H1 (cell line): ENCODE measurements around the gene VIT.

ENCODE experiments used
- CHD2 ChIP-seq: IDR thresholded peaks from 2 replicates; pipeline ENCODE4 v1.6.1; 2012; ENCODE audit warnings: low read length, improper control_type of control experiment
- EP300 ChIP-seq, 2 experiments: IDR thresholded peaks; 1 replicate in 1 of 2; 2 replicates in 1 of 2; pipeline ENCODE4 v1.6.1; 2011 to 2012; ENCODE audit warnings: low read depth in 2 of 2, low read length in 2 of 2, mild to moderate bottlenecking in 2 of 2, borderline replicate concordance in 1 of 2, inconsistent platforms in 1 of 2, moderate library complexity in 1 of 2
- EZH2 ChIP-seq: fragments of 200-600 bp; sonication (generic); IDR thresholded peaks from 2 replicates; pipeline ENCODE4 v1.7.1; 2012; ENCODE audit warnings: low read depth, mild to moderate bottlenecking, moderate library complexity, low read length, inconsistent platforms; ENCODE audit not compliant: severe bottlenecking
- HDAC2 ChIP-seq, 2 experiments: fragments of 300-600 bp in 1 of 2; sonication (generic) in 1 of 2; IDR thresholded peaks; 2 replicates each; pipeline ENCODE4 v1.6.1; 2011 to 2012; ENCODE audit warnings: low read depth in 2 of 2, low read length in 2 of 2, mild to moderate bottlenecking in 2 of 2, moderate library complexity in 2 of 2, borderline replicate concordance in 1 of 2, inconsistent platforms in 1 of 2
- JUN ChIP-seq: IDR thresholded peaks from 2 replicates; pipeline ENCODE4 v1.6.1; 2011; ENCODE audit warnings: low read depth, mild to moderate bottlenecking, improper control_type of control experiment, low read length
- NRF1 ChIP-seq: IDR thresholded peaks from 2 replicates; pipeline ENCODE4 v1.6.1; 2011; ENCODE audit warnings: mild to moderate bottlenecking, low read depth, low read length, improper control_type of control experiment
- POLR2A ChIP-seq, 2 experiments: IDR thresholded peaks; 1 replicate in 1 of 2; 2 replicates in 1 of 2; pipeline ENCODE4 v1.6.1; 2011; ENCODE audit warnings: low read depth in 2 of 2, low read length in 2 of 2, mild to moderate bottlenecking in 2 of 2; ENCODE audit errors: control extremely low read depth in 1 of 2
- POLR2AphosphoS5 ChIP-seq: IDR thresholded peaks from 2 replicates; pipeline ENCODE4 v1.6.1; 2011; ENCODE audit warnings: low read depth, low read length
- TF ChIP-seq, protein P1 (sequence below): IDR thresholded peaks from 2 replicates; pipeline ENCODE4 v1.6.1; 2011; ENCODE audit warnings: low read depth, mild to moderate bottlenecking, low read length; ENCODE audit not compliant: insufficient read depth
- TF ChIP-seq, protein P2 (sequence below): IDR thresholded peaks from 2 replicates; pipeline ENCODE4 v1.6.1; 2012; ENCODE audit warnings: inconsistent platforms
- TF ChIP-seq, protein P3 (sequence below), 3 experiments: IDR thresholded peaks; 1 replicate in 2 of 3; 2 replicates in 1 of 3; pipeline versions ENCODE4 v1.5.1 to v1.6.1; 2011; ENCODE audit warnings: low read length in 3 of 3, mild to moderate bottlenecking in 3 of 3, inconsistent platforms in 2 of 3, low read depth in 1 of 3, moderate library complexity in 1 of 3; ENCODE audit not compliant: insufficient read depth in 1 of 3; ENCODE audit errors: control extremely low read depth in 1 of 3
- TF ChIP-seq, protein P4 (sequence below): IDR thresholded peaks from 2 replicates; pipeline ENCODE4 v1.6.1; 2012; ENCODE audit warnings: low read length, inconsistent platforms

DNA sequence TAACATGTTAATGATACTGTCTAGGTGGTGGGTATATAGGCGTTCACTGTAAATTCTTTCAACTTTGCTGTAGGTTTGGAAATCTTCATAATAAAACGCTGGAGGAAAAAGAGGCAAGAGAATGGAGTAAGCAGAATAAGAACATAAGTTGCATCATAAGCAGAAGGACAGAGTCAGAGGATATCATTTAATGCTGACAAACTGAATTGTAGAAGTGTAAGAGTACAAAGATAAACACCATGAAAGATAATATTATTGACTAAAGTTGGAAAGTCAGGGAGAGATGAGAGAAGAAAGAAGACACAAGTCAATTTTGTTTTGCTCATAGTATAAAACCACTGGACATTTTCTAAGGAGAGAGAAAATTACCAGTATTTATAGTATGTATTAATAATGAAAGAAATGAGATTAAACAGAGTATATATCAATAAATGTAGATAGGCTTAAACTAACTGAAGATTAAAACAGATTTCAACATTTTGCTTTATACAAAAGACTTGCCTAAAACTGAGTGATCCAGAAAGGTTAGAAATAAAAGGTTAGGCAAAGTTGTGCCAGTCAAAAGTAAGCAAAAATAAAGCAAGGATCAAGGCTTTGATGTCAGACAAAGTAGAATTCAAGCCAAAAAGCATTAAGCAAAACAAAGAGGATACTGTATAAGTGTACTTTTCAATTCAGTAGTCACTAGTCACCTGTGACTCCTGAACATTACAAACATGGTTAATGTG, 42.4 kb upstream of the VIT start:
- TF ChIP-seq POLR2A (IDR thresholded peaks at IDR 0.05; ENCODE audit: control extremely low read depth in 1 of 2, low read depth in 2 of 2, low read length in 2 of 2) = no peak
- no peak for TF ChIP-seq POLR2AphosphoS5
- TF ChIP-seq, protein P1, sequence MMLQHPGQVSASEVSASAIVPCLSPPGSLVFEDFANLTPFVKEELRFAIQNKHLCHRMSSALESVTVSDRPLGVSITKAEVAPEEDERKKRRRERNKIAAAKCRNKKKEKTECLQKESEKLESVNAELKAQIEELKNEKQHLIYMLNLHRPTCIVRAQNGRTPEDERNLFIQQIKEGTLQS = no peak
- TF ChIP-seq, protein P2, sequence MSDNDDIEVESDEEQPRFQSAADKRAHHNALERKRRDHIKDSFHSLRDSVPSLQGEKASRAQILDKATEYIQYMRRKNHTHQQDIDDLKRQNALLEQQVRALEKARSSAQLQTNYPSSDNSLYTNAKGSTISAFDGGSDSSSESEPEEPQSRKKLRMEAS = no peak
- TF ChIP-seq, protein P3, sequence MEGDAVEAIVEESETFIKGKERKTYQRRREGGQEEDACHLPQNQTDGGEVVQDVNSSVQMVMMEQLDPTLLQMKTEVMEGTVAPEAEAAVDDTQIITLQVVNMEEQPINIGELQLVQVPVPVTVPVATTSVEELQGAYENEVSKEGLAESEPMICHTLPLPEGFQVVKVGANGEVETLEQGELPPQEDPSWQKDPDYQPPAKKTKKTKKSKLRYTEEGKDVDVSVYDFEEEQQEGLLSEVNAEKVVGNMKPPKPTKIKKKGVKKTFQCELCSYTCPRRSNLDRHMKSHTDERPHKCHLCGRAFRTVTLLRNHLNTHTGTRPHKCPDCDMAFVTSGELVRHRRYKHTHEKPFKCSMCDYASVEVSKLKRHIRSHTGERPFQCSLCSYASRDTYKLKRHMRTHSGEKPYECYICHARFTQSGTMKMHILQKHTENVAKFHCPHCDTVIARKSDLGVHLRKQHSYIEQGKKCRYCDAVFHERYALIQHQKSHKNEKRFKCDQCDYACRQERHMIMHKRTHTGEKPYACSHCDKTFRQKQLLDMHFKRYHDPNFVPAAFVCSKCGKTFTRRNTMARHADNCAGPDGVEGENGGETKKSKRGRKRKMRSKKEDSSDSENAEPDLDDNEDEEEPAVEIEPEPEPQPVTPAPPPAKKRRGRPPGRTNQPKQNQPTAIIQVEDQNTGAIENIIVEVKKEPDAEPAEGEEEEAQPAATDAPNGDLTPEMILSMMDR (IDR thresholded peaks at IDR 0.05; ENCODE audit: control extremely low read depth in 1 of 3, insufficient read depth in 1 of 3, low read depth in 1 of 3, low read length in 3 of 3) = no peak
- no peak for TF ChIP-seq CHD2
- TF ChIP-seq JUN = no peak
- no peak for TF ChIP-seq EP300 (IDR thresholded peaks at IDR 0.05; ENCODE audit: borderline replicate concordance in 1 of 2, low read depth in 2 of 2, low read length in 2 of 2)
- no peak for TF ChIP-seq HDAC2 (IDR thresholded peaks at IDR 0.05; ENCODE audit: borderline replicate concordance in 1 of 2, low read depth in 2 of 2, low read length in 2 of 2)
- TF ChIP-seq, protein P4, sequence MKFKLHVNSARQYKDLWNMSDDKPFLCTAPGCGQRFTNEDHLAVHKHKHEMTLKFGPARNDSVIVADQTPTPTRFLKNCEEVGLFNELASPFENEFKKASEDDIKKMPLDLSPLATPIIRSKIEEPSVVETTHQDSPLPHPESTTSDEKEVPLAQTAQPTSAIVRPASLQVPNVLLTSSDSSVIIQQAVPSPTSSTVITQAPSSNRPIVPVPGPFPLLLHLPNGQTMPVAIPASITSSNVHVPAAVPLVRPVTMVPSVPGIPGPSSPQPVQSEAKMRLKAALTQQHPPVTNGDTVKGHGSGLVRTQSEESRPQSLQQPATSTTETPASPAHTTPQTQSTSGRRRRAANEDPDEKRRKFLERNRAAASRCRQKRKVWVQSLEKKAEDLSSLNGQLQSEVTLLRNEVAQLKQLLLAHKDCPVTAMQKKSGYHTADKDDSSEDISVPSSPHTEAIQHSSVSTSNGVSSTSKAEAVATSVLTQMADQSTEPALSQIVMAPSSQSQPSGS = no peak
- no peak for TF ChIP-seq EZH2
- no peak for TF ChIP-seq NRF1
